Stimulated activated naive CD4-positive, alpha-beta T cell treated with Interleukin-2 at 50 U/mL for 16 hours (primary cell): ENCODE results near the gene PCED1B.
"Not testable (repeated sequence)": the region's sequence is repeated elsewhere in the genome, so short reads cannot be mapped to it uniquely, and the experiment has no call there.

Source experiments
- DNase-seq: peaks from one replicate; lab custom pipeline; 2025; lab: John Stamatoyannopoulos, UW

Gene PCED1B

GRCh38 chr12:47164724-47165439 lies 85.5 kb downstream of the PCED1B start:
- DNase-seq: no peak

- DNase-seq: no peak
These were observed 86.5 kb downstream of the PCED1B start for GRCh38 chr12:47165934-47166333.

GRCh38 chr12:47166365-47166764 lies 86.9 kb downstream of the PCED1B start:
- no peak for DNase-seq

- DNase-seq: not testable (repeated sequence)
These were observed 90.9 kb downstream of the PCED1B start for GRCh38 chr12:47170281-47170680.

- DNase-seq: no peak
These were observed 98.6 kb downstream of the PCED1B start for GRCh38 chr12:47178014-47178413.

GRCh38 chr12:47182164-47182938 lies 102.9 kb downstream of the PCED1B start:
- DNase-seq: not testable (repeated sequence)

- DNase-seq: no peak
These were observed 104.8 kb downstream of the PCED1B start for GRCh38 chr12:47184229-47184628.

GRCh38 chr12:47184813-47185212 lies 105.4 kb downstream of the PCED1B start:
- DNase-seq: no peak

- no peak for DNase-seq
These were observed 106.8 kb downstream of the PCED1B start for GRCh38 chr12:47186246-47186645.

- DNase-seq: no peak
These were observed 109.4 kb downstream of the PCED1B start for GRCh38 chr12:47188576-47189441.

- no peak for DNase-seq
These were observed 110.3 kb downstream of the PCED1B start for GRCh38 chr12:47189728-47190127.

- DNase-seq: no peak
These were observed 110.9 kb downstream of the PCED1B start for GRCh38 chr12:47190271-47190750.

GRCh38 chr12:47190905-47191304 lies 111.5 kb downstream of the PCED1B start:
- DNase-seq: no peak

- no peak for DNase-seq
These were observed 112.6 kb downstream of the PCED1B start for GRCh38 chr12:47192051-47192450.

- no peak for DNase-seq
These were observed 113.6 kb downstream of the PCED1B start for GRCh38 chr12:47193066-47193465.

- DNase-seq: no peak
These were observed 115.1 kb downstream of the PCED1B start for GRCh38 chr12:47194501-47194900.

- no peak for DNase-seq
These were observed 121.0 kb downstream of the PCED1B start for GRCh38 chr12:47200446-47200845.

GRCh38 chr12:47201190-47201589 lies 121.8 kb downstream of the PCED1B start:
- not testable (repeated sequence) for DNase-seq

GRCh38 chr12:47202176-47202575 lies 122.8 kb downstream of the PCED1B start:
- DNase-seq: no peak

- DNase-seq: no peak
These were observed 126.4 kb downstream of the PCED1B start for GRCh38 chr12:47205532-47206449.
